ENCODE measurements around the gene FXYD2.

- TF ChIP-seq POLR2A (IDR thresholded peaks at IDR 0.05; ENCODE audit: control extremely low read depth in 1 of 2, low read depth in 2 of 2, low read length in 2 of 2) (no peak), EZH2 (IDR thresholded peaks at IDR 0.05; ENCODE audit: low read depth, low read length, severe bottlenecking) (no peak), JUND (IDR thresholded peaks at IDR 0.05; ENCODE audit: low read length) (no peak), CTCF (IDR thresholded peaks at IDR 0.05; ENCODE audit: control extremely low read depth in 1 of 3, insufficient read depth in 1 of 3, low read depth in 1 of 3, low read length in 3 of 3) (no peak), SRF (IDR thresholded peaks at IDR 0.05; ENCODE audit: low read depth, low read length) (no peak), HDAC6 (IDR thresholded peaks at IDR 0.05; ENCODE audit: low read depth, low read length) (no peak), USF2 (IDR thresholded peaks at IDR 0.05; ENCODE audit: low read length) (no peak), RAD21 (IDR thresholded peaks at IDR 0.05 in 1 of 2, conservative IDR thresholded peaks at IDR 0.05 in 1 of 2; ENCODE audit: low read depth in 2 of 2, low read length in 2 of 2) (no peak), CHD2 (IDR thresholded peaks at IDR 0.05; ENCODE audit: low read length) (no peak), MAFK (IDR thresholded peaks at IDR 0.05; ENCODE audit: low read depth, low read length) (no peak), TBP (IDR thresholded peaks at IDR 0.05; ENCODE audit: low read depth, low read length) (no peak), SAP30 (IDR thresholded peaks at IDR 0.05; ENCODE audit: insufficient read depth, insufficient replicate concordance, low read length) (no peak), SIN3A (conservative IDR thresholded peaks at IDR 0.05 in 1 of 2, IDR thresholded peaks at IDR 0.05 in 1 of 2; ENCODE audit: low read depth in 1 of 2, low read length in 2 of 2) (no peak), EGR1 (IDR thresholded peaks at IDR 0.05; ENCODE audit: borderline replicate concordance, low read depth, low read length) (no peak)
Observed at GRCh38 chr11:117830674-117831351, 6.3 kb upstream of the FXYD2 start.
